Testis (tissue), 3 donors: ENCODE data around the gene SLC41A3. TPM values are rescaled to one million over a fixed set of nuclear protein-coding genes. Genes with fewer than 3 reads are reported as not detected.
"Not testable (repeated sequence)": the region's sequence is repeated elsewhere in the genome, so short reads cannot be mapped to it uniquely, and the experiment has no call there.

ENCODE experiments used
- DNase-seq: peaks from one replicate; pipeline ENCODE4 v3.0.0-alpha.2; 2019
- H3K27ac ChIP-seq, 2 donors: fragments of 200-600 bp; sonication (generic); one replicate each; pipeline ENCODE4 v1.5.1; 2019
- H3K27me3 ChIP-seq: fragments of 200-600 bp; sonication (generic); one replicate; pipeline ENCODE4 v1.5.1; 2019
- H3K36me3 ChIP-seq: fragments of 200-600 bp; sonication (generic); one replicate; pipeline ENCODE4 v1.5.1; 2017; ENCODE audit warnings: low read depth; ENCODE audit errors: missing control alignments
- H3K4me1 ChIP-seq: fragments of 200-600 bp; sonication (generic); one replicate; pipeline ENCODE4 v1.5.1; 2019
- H3K4me3 ChIP-seq, 2 donors: fragments of 200-600 bp; sonication (generic); one replicate each; pipeline ENCODE4 v1.5.1; 2017 to 2019
- H3K9me3 ChIP-seq: fragments of 200-600 bp; sonication (generic); one replicate; pipeline ENCODE4 v1.5.1; 2017
- CTCF ChIP-seq, 3 experiments: fragments of 450-650 bp in 2 of 3; fragments of 200-600 bp in 1 of 3; sonication (generic) in 1 of 3; IDR thresholded peaks; one replicate each; pipeline ENCODE4 v1.5.1; 2016 to 2019; ENCODE audit warnings: antibody characterized with exemption in 3 of 3, mild to moderate bottlenecking in 2 of 3, moderate library complexity in 1 of 3
- POLR2A ChIP-seq: fragments of 450-650 bp; IDR thresholded peaks from one replicate; pipeline ENCODE4 v1.6.1; 2017; ENCODE audit warnings: antibody characterized with exemption, mild to moderate bottlenecking, moderate library complexity
- WGBS, 2 donors: methylation state at CpG; one replicate each; pipeline ENCODE4 v1.1.5; 2018; 5-methylcytosine and 5-hydroxymethylcytosine counted together
- intact Hi-C: fragments of 100-400 bp; cut with DNase I; formaldehyde crosslinking; loops from one replicate; pipeline ENCODE4 v1.15.1; 2023; ENCODE audit warnings: low total_unique reads
- polyA plus RNA-seq: library from polyadenylated mRNA; stranded (reverse); fragments of 350-450 nt; fragmentation: Illumina TruSeq; extraction: RNeasy Lipid Tissue Mini Kit (QIAGEN cat#74804); gene quantifications from one replicate; pipeline ENCODE4 v1.2.3, GENCODE V29; 2014; ENCODE audit warnings: low read depth, low replicate concordance; ENCODE audit not compliant: insufficient read depth
- total RNA-seq, 2 donors: library from RNA; depleted of rRNA; stranded (reverse); fragments of >200 nt; gene quantifications; one replicate each; pipeline ENCODE4 v1.2.3, GENCODE V29; 2016

Gene SLC41A3
- total and polyA plus RNA-seq, 3 donors from 2014 or later = 160 to 220 (median 161) TPM

- intact Hi-C loops = no loop called here
- H3K4me3 ChIP-seq = peak overlapping the region; percentile 68 to 85
- H3K27ac ChIP-seq = peak overlapping the region; percentile 81 to 88
- H3K27me3 ChIP-seq = no peaks in the 10 kb centered on the region
- 2 to 12% methylated on average over 49 to 51 of the region's 52 CpGs for WGBS, 2 donors
- no peaks in the 10 kb centered on the region for H3K36me3 ChIP-seq
- H3K9me3 ChIP-seq = no peaks in the 10 kb centered on the region
- peaks cover 5% of the 10 kb centered on the region for H3K4me1 ChIP-seq
- DNase-seq = peak; percentile 95
- TF ChIP-seq POLR2A = no peak
- TF ChIP-seq CTCF (IDR thresholded peaks at IDR 0.05) = no peak
Observed at GRCh38 chr3:125990253-125990970, 93.5 kb downstream of the SLC41A3 start.

- WGBS, 2 donors = 69 to 89% methylated on average over 2 of the region's 2 CpGs
- DNase-seq, H3K27me3 ChIP-seq, H3K9me3 ChIP-seq, H3K27ac ChIP-seq, H3K4me1 ChIP-seq, H3K36me3 ChIP-seq, H3K4me3 ChIP-seq, intact Hi-C loops: not testable (repeated sequence)
Observed at GRCh38 chr3:125984951-125985350, 99.0 kb downstream of the SLC41A3 start.

- 28 to 45% methylated on average over 2 to 4 of the region's 7 CpGs for WGBS, 2 donors
- intact Hi-C loops = not testable (repeated sequence)
Observed at GRCh38 chr3:125977104-125977503, 106.8 kb downstream of the SLC41A3 start.

GRCh38 chr3:125976003-125976390 is 107.9 kb downstream of the SLC41A3 start:
- H3K9me3 ChIP-seq, H3K36me3 ChIP-seq, H3K4me1 ChIP-seq, H3K4me3 ChIP-seq, intact Hi-C loops, DNase-seq, H3K27me3 ChIP-seq, H3K27ac ChIP-seq: not testable (repeated sequence)
- 92 to 96% methylated on average over 2 to 3 of the region's 3 CpGs for WGBS, 2 donors

More at GRCh38 chr3:125977104-125977503, 106.8 kb downstream of the SLC41A3 start:
- not testable (repeated sequence) for H3K9me3 ChIP-seq, H3K36me3 ChIP-seq, H3K27me3 ChIP-seq, DNase-seq, H3K27ac ChIP-seq, H3K4me3 ChIP-seq, H3K4me1 ChIP-seq

GRCh38 chr3:125975245-125976002 is 108.5 kb downstream of the SLC41A3 start:
- H3K27me3 ChIP-seq, H3K4me1 ChIP-seq, H3K36me3 ChIP-seq, DNase-seq, H3K4me3 ChIP-seq, intact Hi-C loops, H3K9me3 ChIP-seq, H3K27ac ChIP-seq: not testable (repeated sequence)
- WGBS, 2 donors = 71 to 86% methylated on average over 9 of the region's 9 CpGs

- H3K27me3 ChIP-seq, H3K4me1 ChIP-seq, intact Hi-C loops, H3K36me3 ChIP-seq, H3K27ac ChIP-seq, H3K9me3 ChIP-seq: not testable (repeated sequence)
- 1 to 2% methylated on average over 21 to 29 of the region's 31 CpGs for WGBS, 2 donors
- TF ChIP-seq CTCF (IDR thresholded peaks at IDR 0.05) = peak; percentile 46 to 83 (median 70)
- DNase-seq = peak; percentile 48
- peak overlapping the region; percentile 24 to 27 for H3K4me3 ChIP-seq
Observed at GRCh38 chr3:125971997-125972944, 111.7 kb downstream of the SLC41A3 start.

GRCh38 chr3:125968701-125969592 is 115.0 kb downstream of the SLC41A3 start, which contains the start of gene ROPN1B:
Gene ROPN1B (plus strand): TSS chr3:125969178. CDS start chr3:125972055, 2,877 bp downstream.
- H3K9me3 ChIP-seq, DNase-seq, H3K4me3 ChIP-seq, H3K4me1 ChIP-seq, H3K27me3 ChIP-seq, H3K27ac ChIP-seq, H3K36me3 ChIP-seq, intact Hi-C loops: not testable (repeated sequence)
- WGBS, 2 donors = 0% methylated on average over 3 of the region's 50 CpGs; no CpG with 5 or more reads in 1 of the 2 donors

- DNase-seq, H3K9me3 ChIP-seq, H3K4me3 ChIP-seq, H3K27ac ChIP-seq, H3K27me3 ChIP-seq, H3K4me1 ChIP-seq, intact Hi-C loops, H3K36me3 ChIP-seq: not testable (repeated sequence)
- WGBS, 2 donors = 81 to 90% methylated on average over 2 of the region's 2 CpGs
Observed at GRCh38 chr3:125968121-125968520, 115.8 kb downstream of the SLC41A3 start.
